Activated T-cell treated with anti-CD3 and anti-CD28 coated beads, Interleukin-2, amount 50 U/mL, for 24 hours (primary cell): ENCODE measurements around the gene TDRD12.
A peak's percentile ranks its signal among the peaks of the same experiment; 100 is the strongest.
"Not testable (repeated sequence)": the region's sequence is repeated elsewhere in the genome, so short reads cannot be mapped to it uniquely, and the experiment has no call there.

Experiments used
- DNase-seq: peaks from one replicate; pipeline ENCODE4 v3.0.0-alpha.2; 2020
- H3K27ac Mint-ChIP-seq: 2 replicates; pipeline ENCODE4 v1.8.0; 2020; ENCODE audit warnings: mild to moderate bottlenecking, mixed read lengths
- H3K27me3 Mint-ChIP-seq: 2 replicates; pipeline ENCODE4 v1.8.0; 2020; ENCODE audit warnings: mixed read lengths
- H3K36me3 Mint-ChIP-seq: 2 replicates; pipeline ENCODE4 v1.8.0; 2020; ENCODE audit warnings: low read depth, mixed read lengths
- H3K4me1 Mint-ChIP-seq: 2 replicates; pipeline ENCODE4 v1.8.0; 2020; ENCODE audit warnings: low read depth, mixed read lengths
- H3K4me3 Mint-ChIP-seq: 2 replicates; pipeline ENCODE4 v1.8.0; 2020; ENCODE audit warnings: mild to moderate bottlenecking, moderate library complexity, mixed read lengths
- H3K9me3 Mint-ChIP-seq: 2 replicates; pipeline ENCODE4 v1.8.0; 2020; ENCODE audit warnings: mixed read lengths

TDRD12 gene

DNA sequence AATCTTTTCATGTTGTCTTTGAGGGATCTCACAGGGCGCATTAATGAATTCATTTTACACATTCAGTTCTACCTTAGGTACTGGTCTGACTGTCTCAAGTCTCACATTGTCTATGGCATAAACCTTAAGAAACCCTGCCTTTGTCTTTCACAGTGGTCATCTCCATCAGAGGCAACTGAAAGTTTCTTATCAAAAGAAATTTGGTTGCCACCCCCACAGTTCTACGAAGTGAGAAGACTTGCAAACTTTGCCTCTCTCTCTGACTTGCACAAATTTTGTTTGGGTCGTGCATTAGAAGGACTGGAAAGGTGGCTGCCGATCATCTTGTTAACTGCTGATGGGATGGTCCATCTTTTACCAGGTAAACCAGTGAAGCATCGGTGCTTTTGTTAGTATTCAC is 10.5 kb upstream of the TDRD12 start:
- peaks cover 3% of the 10 kb centered on the region for H3K9me3 Mint-ChIP-seq
- H3K27me3 Mint-ChIP-seq = no peaks in the 10 kb centered on the region
- peak overlapping the region; percentile 55 for H3K27ac Mint-ChIP-seq
- H3K4me3 Mint-ChIP-seq = no peak overlapping the region
- H3K36me3 Mint-ChIP-seq = peaks cover 76% of the 10 kb centered on the region
- DNase-seq = no peak
- H3K4me1 Mint-ChIP-seq = peaks cover 31% of the 10 kb centered on the region

DNA sequence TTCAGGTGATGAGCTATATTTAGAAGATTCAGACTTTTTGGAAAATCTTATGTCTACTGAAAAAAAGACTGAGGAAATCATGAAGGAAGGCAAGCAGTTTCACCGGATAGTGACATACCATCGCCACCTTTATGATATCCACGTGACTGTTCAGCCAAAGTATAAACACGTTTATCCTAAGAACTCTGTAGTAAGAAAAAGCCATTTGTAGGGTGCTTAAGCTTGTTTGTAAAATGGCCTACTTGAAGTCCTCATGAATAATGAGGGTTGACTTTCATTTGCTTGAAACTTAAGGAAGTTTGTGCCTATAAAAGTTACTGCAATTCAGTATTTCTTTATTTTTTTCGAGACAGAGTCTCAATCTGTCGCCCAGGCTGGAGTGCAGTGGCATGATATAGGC is 7.8 kb upstream of the TDRD12 start:
- no peak for DNase-seq
- H3K4me3 Mint-ChIP-seq = no peak overlapping the region
- H3K27me3 Mint-ChIP-seq = no peaks in the 10 kb centered on the region
- peaks cover 19% of the 10 kb centered on the region for H3K4me1 Mint-ChIP-seq
- no peak overlapping the region for H3K27ac Mint-ChIP-seq
- peaks cover 69% of the 10 kb centered on the region for H3K36me3 Mint-ChIP-seq
- H3K9me3 Mint-ChIP-seq = no peaks in the 10 kb centered on the region

DNA sequence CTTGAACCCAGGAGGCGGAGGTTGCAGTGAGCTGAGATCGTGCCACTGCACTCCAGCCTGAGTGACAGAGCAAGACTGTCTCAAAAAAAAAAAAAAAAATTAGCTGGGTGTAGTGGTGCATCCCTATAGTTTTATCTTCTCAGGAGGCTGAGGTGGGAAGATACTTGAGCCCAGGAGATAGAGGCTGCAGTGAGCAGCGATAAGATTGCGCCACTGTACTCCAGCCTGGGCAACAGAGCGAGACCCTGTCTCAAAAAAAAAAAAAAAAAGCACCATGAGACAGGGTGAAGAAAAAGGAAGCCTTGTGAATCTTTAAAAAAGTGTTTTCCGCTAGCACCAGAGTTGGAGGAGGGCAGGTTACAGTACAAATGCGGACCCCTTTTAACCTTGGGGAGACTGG is 3.4 kb upstream of the TDRD12 start:
- H3K36me3 Mint-ChIP-seq = peaks cover 47% of the 10 kb centered on the region
- not testable (repeated sequence) for H3K4me1 Mint-ChIP-seq, H3K27ac Mint-ChIP-seq, DNase-seq, H3K9me3 Mint-ChIP-seq, H3K4me3 Mint-ChIP-seq, H3K27me3 Mint-ChIP-seq

DNA sequence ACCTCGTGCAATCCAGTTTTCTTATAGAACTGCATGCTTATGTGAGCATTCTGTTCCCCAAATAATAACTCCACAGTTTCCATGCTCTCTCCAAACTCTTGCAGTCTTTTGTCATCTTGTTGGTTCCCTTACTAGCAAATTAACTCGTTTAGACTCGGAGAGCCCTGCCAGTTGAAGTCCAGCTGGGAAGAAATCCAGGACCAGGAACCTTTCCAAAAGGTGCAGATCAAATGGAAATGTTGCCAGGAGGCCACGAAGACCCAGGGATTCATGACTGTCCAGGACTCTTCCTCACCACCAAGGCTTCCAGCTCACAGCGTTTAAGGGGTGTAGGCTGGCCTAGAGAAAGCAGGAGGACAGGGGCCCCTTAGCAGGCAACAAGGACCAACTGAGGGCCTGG is 2.1 kb upstream of the TDRD12 start:
- H3K36me3 Mint-ChIP-seq = peaks cover 42% of the 10 kb centered on the region
- no peaks in the 10 kb centered on the region for H3K4me1 Mint-ChIP-seq
- no peaks in the 10 kb centered on the region for H3K27me3 Mint-ChIP-seq
- no peak for DNase-seq
- no peak overlapping the region for H3K4me3 Mint-ChIP-seq
- no peaks in the 10 kb centered on the region for H3K9me3 Mint-ChIP-seq
- no peak overlapping the region for H3K27ac Mint-ChIP-seq

DNA sequence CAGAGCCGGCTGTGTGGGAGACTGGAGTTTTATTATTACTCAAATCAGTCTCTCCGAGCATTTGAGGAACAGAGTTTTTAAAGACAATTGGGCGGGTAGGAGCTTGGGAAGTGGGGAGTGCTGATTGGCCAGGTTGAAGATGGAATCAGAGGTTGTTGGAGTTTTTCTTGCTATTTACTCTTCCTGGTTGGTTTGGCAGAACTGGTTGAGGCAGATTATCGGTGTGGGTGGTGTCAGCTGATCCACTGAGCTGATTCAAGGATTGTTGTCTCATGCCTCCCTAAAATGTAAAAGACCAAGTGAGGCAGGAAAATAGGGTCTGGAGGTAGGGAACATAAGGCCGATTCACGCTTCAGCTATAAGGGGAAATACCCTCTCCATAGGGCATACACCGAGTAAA is 1.3 kb upstream of the TDRD12 start:
- H3K36me3 Mint-ChIP-seq = peaks cover 35% of the 10 kb centered on the region
- H3K9me3 Mint-ChIP-seq = no peaks in the 10 kb centered on the region
- no peaks in the 10 kb centered on the region for H3K4me1 Mint-ChIP-seq
- no peak for DNase-seq
- H3K27me3 Mint-ChIP-seq = no peaks in the 10 kb centered on the region
- H3K27ac Mint-ChIP-seq = no peak overlapping the region
- H3K4me3 Mint-ChIP-seq = no peak overlapping the region

DNA sequence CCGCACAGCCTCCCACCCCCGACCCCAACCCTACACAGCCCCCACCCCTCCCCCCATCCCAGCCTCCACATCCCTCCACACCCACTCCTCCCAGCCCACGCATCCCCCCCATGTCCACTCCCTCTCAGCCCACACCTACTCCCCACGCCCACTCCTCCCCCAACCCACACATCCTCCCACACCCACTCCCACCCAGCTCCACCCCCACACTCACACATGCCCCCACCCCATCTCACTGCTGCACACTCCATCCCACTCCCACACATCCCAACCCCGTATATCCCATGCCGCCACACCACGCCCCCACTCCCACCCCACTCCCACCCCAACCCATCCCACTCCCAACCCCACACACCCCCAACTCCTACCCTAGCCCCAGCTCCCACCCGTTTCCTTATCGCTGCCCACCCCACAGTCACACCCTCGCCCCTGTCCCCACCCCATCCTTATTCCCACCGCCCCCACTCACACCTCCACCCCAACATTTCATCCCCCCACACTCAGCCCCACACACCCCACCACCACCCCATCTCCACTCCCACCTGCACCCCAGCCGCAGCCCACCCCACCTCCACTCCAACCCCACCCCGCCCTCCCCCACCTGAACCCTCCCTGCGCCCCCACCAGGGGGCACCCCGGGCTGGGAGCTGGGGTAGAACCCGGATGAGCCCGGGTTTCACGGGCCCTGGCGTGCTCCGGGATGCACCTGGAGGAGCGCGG is 809 bp downstream of the TDRD12 start:
- H3K27ac Mint-ChIP-seq = no peak overlapping the region
- H3K9me3 Mint-ChIP-seq = no peaks in the 10 kb centered on the region
- H3K4me3 Mint-ChIP-seq = no peak overlapping the region
- no peaks in the 10 kb centered on the region for H3K27me3 Mint-ChIP-seq
- H3K4me1 Mint-ChIP-seq = no peaks in the 10 kb centered on the region
- H3K36me3 Mint-ChIP-seq = peaks cover 17% of the 10 kb centered on the region
- DNase-seq = no peak

DNA sequence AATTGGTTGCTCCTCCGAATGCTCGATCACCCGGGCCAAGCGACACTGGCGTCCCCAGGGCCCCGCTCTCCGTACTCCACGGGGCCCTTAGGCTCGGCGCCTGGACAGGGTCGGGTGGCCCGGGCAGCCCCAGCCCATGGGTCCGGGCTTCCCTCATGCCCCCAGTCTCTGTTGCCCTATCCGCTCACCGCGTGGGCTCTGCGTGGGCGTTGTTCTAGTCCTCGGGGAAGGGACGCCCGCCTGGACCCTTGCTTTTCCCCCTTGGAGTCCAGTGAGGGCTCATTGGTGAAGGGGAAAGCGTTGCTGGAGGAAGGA is 1.3 kb downstream of the TDRD12 start:
- DNase-seq = no peak
- Mint-ChIP-seq H3K27ac (no peak overlapping the region), H3K36me3 (peaks cover 15% of the 10 kb centered on the region), H3K4me1 (no peaks in the 10 kb centered on the region), H3K9me3 (no peaks in the 10 kb centered on the region), H3K27me3 (no peaks in the 10 kb centered on the region), H3K4me3 (no peak overlapping the region)

DNA sequence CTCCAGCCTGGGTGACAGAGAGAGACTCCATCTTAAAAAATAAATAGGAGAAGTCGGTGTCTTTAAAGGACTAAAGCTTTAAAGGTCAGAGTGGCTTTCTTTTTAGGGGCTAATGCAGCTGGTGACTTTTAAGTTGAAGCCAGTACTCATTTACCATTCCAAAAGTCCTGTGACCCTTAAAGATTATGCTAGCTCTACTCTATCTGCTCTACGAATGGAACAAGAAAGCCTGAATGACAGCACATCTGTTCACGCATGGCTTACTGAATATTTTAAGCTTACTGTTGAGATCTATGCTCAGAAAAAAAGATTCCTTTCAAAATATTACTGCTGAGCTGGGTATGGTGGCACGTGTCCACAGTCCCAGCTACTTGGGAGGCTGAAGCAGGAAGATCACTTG is 16.4 kb downstream of the TDRD12 start:
- H3K9me3 Mint-ChIP-seq = no peaks in the 10 kb centered on the region
- H3K4me3 Mint-ChIP-seq = no peak overlapping the region
- peaks cover 23% of the 10 kb centered on the region for H3K27me3 Mint-ChIP-seq
- H3K27ac Mint-ChIP-seq = no peak overlapping the region
- H3K4me1 Mint-ChIP-seq = no peaks in the 10 kb centered on the region
- no peaks in the 10 kb centered on the region for H3K36me3 Mint-ChIP-seq
- DNase-seq = no peak

- no peak overlapping the region for H3K27ac Mint-ChIP-seq
- peaks cover 29% of the 10 kb centered on the region for H3K27me3 Mint-ChIP-seq
- no peaks in the 10 kb centered on the region for H3K9me3 Mint-ChIP-seq
- no peaks in the 10 kb centered on the region for H3K36me3 Mint-ChIP-seq
- no peak overlapping the region for H3K4me3 Mint-ChIP-seq
- no peak for DNase-seq
- H3K4me1 Mint-ChIP-seq = peaks cover 6% of the 10 kb centered on the region
These were observed 23.5 kb downstream of the TDRD12 start for GRCh38 chr19:32743021-32743420.

DNA sequence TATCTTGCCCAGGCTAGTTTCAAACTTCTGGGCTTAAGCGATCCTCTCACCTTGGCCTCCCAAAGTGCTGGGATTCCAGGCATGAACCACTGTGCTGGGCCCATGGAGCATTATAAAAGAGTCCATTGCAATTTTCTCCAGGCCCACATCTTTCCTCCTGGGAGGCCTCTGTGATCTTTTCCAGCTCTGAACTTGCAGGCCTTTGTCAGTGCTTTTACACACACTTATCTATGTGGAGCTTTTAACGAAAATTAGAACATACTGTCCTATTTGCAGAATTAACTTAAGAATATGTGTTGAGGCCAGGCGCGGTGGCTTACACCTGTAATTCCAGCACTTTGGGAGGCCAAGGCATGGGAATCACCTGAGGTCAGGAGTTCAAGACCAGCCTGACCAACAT is 23.9 kb downstream of the TDRD12 start:
- no peak for DNase-seq
- Mint-ChIP-seq H3K4me3 (no peak overlapping the region), H3K36me3 (no peaks in the 10 kb centered on the region), H3K27ac (no peak overlapping the region), H3K9me3 (no peaks in the 10 kb centered on the region), H3K27me3 (peaks cover 31% of the 10 kb centered on the region), H3K4me1 (peaks cover 10% of the 10 kb centered on the region)

- H3K27me3 Mint-ChIP-seq = peaks cover 31% of the 10 kb centered on the region
- H3K36me3 Mint-ChIP-seq = no peaks in the 10 kb centered on the region
- H3K9me3 Mint-ChIP-seq = no peaks in the 10 kb centered on the region
- no peak overlapping the region for H3K27ac Mint-ChIP-seq
- DNase-seq = no peak
- peaks cover 13% of the 10 kb centered on the region for H3K4me1 Mint-ChIP-seq
- no peak overlapping the region for H3K4me3 Mint-ChIP-seq
These were observed 25.2 kb downstream of the TDRD12 start for GRCh38 chr19:32744555-32745325.

GRCh38 chr19:32745594-32746251 is 26.2 kb downstream of the TDRD12 start:
- DNase-seq, H3K27ac Mint-ChIP-seq, H3K36me3 Mint-ChIP-seq, H3K4me3 Mint-ChIP-seq, H3K9me3 Mint-ChIP-seq: not testable (repeated sequence)
- Mint-ChIP-seq H3K27me3 (peaks cover 32% of the 10 kb centered on the region), H3K4me1 (peaks cover 13% of the 10 kb centered on the region)

- not testable (repeated sequence) for H3K4me3 Mint-ChIP-seq, DNase-seq, H3K27ac Mint-ChIP-seq, H3K9me3 Mint-ChIP-seq, H3K36me3 Mint-ChIP-seq
- Mint-ChIP-seq H3K4me1 (peaks cover 13% of the 10 kb centered on the region), H3K27me3 (peaks cover 28% of the 10 kb centered on the region)
These were observed 27.1 kb downstream of the TDRD12 start for GRCh38 chr19:32746631-32747196.

DNA sequence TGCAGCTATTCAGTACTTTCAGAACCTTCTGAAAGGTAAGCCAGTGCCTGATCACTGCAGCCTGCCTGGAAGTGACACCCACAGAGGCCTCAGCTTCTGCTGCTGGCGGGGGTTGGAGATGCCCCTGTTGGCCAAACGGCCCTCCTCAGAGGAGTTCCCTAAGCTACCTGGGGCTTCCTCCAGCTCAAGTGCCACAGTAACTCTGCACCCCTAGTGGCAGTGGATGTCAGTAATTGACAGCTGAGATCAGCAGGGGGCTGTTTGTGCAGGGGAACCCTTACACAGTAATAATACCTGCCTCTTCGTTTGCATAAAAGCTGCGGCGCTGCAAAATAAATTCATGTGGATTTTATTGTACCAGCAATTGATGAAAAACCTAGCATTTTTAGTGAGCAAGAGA is 28.9 kb downstream of the TDRD12 start:
- no peak for DNase-seq
- H3K4me3 Mint-ChIP-seq = no peak overlapping the region
- H3K9me3 Mint-ChIP-seq = no peaks in the 10 kb centered on the region
- peaks cover 34% of the 10 kb centered on the region for H3K27me3 Mint-ChIP-seq
- peaks cover 13% of the 10 kb centered on the region for H3K4me1 Mint-ChIP-seq
- no peaks in the 10 kb centered on the region for H3K36me3 Mint-ChIP-seq
- no peak overlapping the region for H3K27ac Mint-ChIP-seq

DNA sequence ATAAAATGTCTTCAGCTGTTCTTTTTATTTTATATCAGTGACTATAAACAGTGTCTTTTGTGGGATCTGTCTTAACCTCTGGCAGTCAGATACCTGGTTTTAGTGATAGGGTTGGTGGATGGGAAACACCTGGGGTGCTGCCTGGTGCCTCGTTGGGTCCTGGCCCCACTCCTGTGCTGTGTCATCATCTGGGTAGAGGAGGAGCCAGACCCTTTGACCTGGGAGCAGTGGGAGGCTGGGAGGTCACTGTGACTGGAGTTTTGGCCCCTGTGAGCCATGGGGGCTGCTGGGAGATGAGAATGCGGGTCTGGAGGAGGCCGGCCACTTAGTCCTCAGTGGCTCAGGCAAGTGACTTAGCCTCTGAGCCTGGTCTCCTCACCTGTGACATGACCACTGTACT is 29.4 kb downstream of the TDRD12 start:
- no peaks in the 10 kb centered on the region for H3K36me3 Mint-ChIP-seq
- H3K27ac Mint-ChIP-seq = no peak overlapping the region
- no peak for DNase-seq
- no peaks in the 10 kb centered on the region for H3K9me3 Mint-ChIP-seq
- H3K4me1 Mint-ChIP-seq = peaks cover 13% of the 10 kb centered on the region
- H3K27me3 Mint-ChIP-seq = peaks cover 39% of the 10 kb centered on the region
- H3K4me3 Mint-ChIP-seq = no peak overlapping the region
